Right lobe of liver (tissue), 6 donors: Measurements from ENCODE around the gene ARTN. TPM values are rescaled to one million over a fixed set of nuclear protein-coding genes. Genes with fewer than 3 reads are reported as not detected.

Source experiments
- ATAC-seq, 4 donors: fragments of 200-7000 bp; cut with Tn5 transposase; one replicate each; pipeline ENCODE4 v1.9.1; 2020; ENCODE audit warnings: mild to moderate bottlenecking in 4 of 4, moderate library complexity in 4 of 4
- DNase-seq, 3 donors: peaks; one replicate each; pipeline ENCODE4 v3.0.0-alpha.2; 2020
- H3K27ac ChIP-seq, 3 donors: fragments of 200-600 bp; one replicate each; pipeline ENCODE4 v1.8.0; 2022
- H3K27me3 ChIP-seq, 2 donors: fragments of 200-600 bp; one replicate each; pipeline ENCODE4 v1.8.0; 2022
- H3K36me3 ChIP-seq, 4 donors: fragments of 200-600 bp; sonication (generic) in 1 of 4; one replicate each; pipeline versions ENCODE4 v1.5.1 to v1.8.0; 2017 to 2022; ENCODE audit warnings: control low read depth in 1 of 4
- H3K4me1 ChIP-seq, 4 donors: fragments of 200-600 bp; sonication (generic) in 1 of 4; one replicate each; pipeline versions ENCODE4 v1.5.1 to v1.8.0; 2017 to 2022; ENCODE audit warnings: control low read depth in 1 of 4
- H3K4me3 ChIP-seq, 3 donors: fragments of 200-600 bp; one replicate each; pipeline ENCODE4 v1.8.0; 2022
- H3K9me3 ChIP-seq, 4 donors: fragments of 200-600 bp; sonication (generic) in 1 of 4; one replicate each; pipeline versions ENCODE4 v1.5.1 to v1.8.0; 2017 to 2022; ENCODE audit warnings: control low read depth in 1 of 4
- CTCF ChIP-seq, 4 donors: fragments of 200-600 bp in 3 of 4; fragments of 450-650 bp in 1 of 4; IDR thresholded peaks; one replicate each; pipeline versions ENCODE4 v1.5.1 to v1.8.0; 2016 to 2022; ENCODE audit warnings: antibody characterized with exemption in 4 of 4, mild to moderate bottlenecking in 2 of 4
- POLR2A ChIP-seq: fragments of 450-650 bp; IDR thresholded peaks from one replicate; pipeline ENCODE4 v1.6.1; 2017; ENCODE audit warnings: antibody characterized with exemption, mild to moderate bottlenecking
- WGBS: methylation state at CpG from one replicate; pipeline ENCODE4 v1.1.6; 2018; ENCODE audit warnings: low coverage, low lambda C conversion rate; ENCODE audit not compliant: insufficient coverage; ENCODE audit errors: missing lambda C conversion rate; 5-methylcytosine and 5-hydroxymethylcytosine counted together
- intact Hi-C, 2 donors: fragments of 100-400 bp; cut with DNase I; formaldehyde crosslinking; loops; one replicate each; pipeline versions ENCODE4 v1.11.2 to v1.14.1; 2022
- total RNA-seq, 6 experiments: library from RNA; depleted of rRNA in 2 of 6; stranded (reverse); fragments of >200 nt in 2 of 6; fragmentation: NEBNext Ultra II Directional in 3 of 6; extraction: Animal tissue kit (Norgen Biotek cat#: 25700) in 3 of 6; gene quantifications; one replicate each; pipeline versions ENCODE4 v1.1.0 to v1.2.4, GENCODE V29; 2016 to 2023
- donor health status: DM: no; HTN: yes; CAD: no.
- donor health status: DM: no; HTN: no; CAD: no.
- donor health status: DM: no; HTN: no; CAD: no.
- donor health status: DM: no; HTN: yes; CAD: no.
- donor health status: DM: no; HTN: yes; CAD: no.

The ARTN gene
- total RNA-seq, 6 experiments from 2014 or later: 0.31 to 0.32 (median 0.31) TPM; not detected in 3

GRCh38 chr1:43936431-43937151 lies 3.0 kb downstream of the ARTN start:
- intact Hi-C loops: loop anchor here in 1 of 2 donors (10.0 kb wide), 1 partner anchor 172 kb away; no protein-coding TSS in a partner anchor
- TF ChIP-seq CTCF (IDR thresholded peaks at IDR 0.05): peak in 2 of 4 donors; percentile 16 to 21
- TF ChIP-seq POLR2A: no peak
- no peak overlapping the region for H3K27ac ChIP-seq
- DNase-seq: peak in 1 of 3 donors; percentile 54
- ATAC-seq: peak; percentile 43 to 57 (median 50)
- WGBS: 50% methylated on average over 2 of the region's 56 CpGs
- H3K4me1 ChIP-seq: peaks cover 0 to 19% (median 3%) of the 10 kb centered on the region in 4 donors
- no peaks in the 10 kb centered on the region for H3K9me3 ChIP-seq
- no peaks in the 10 kb centered on the region for H3K36me3 ChIP-seq
- H3K27me3 ChIP-seq: no peaks in the 10 kb centered on the region
- peak overlapping the region; percentile 20 to 50 (median 25) for H3K4me3 ChIP-seq

- no peak for DNase-seq
- intact Hi-C loops: loop anchor here in 1 of 2 donors (10.0 kb wide), 1 partner anchor 173 kb away; no protein-coding TSS in a partner anchor
- no peaks in the 10 kb centered on the region for H3K27me3 ChIP-seq
- no peak for ATAC-seq
- H3K9me3 ChIP-seq: no peaks in the 10 kb centered on the region
- H3K27ac ChIP-seq: no peak overlapping the region
- 80% methylated on average over 5 of the region's 8 CpGs for WGBS
- H3K36me3 ChIP-seq: no peaks in the 10 kb centered on the region
- no peak overlapping the region for H3K4me3 ChIP-seq
- H3K4me1 ChIP-seq: peaks cover 0 to 19% (median 3%) of the 10 kb centered on the region in 4 donors
- TF ChIP-seq CTCF (IDR thresholded peaks at IDR 0.05): no peak
- TF ChIP-seq POLR2A: no peak
Observed at GRCh38 chr1:43937179-43937865, 3.7 kb downstream of the ARTN start.

- intact Hi-C loops: loop anchor here in 1 of 2 donors (10.0 kb wide), 1 partner anchor 174 kb away; no protein-coding TSS in a partner anchor
- no peak overlapping the region for H3K4me3 ChIP-seq
- no peak overlapping the region for H3K27ac ChIP-seq
- ATAC-seq: no peak
- no peaks in the 10 kb centered on the region for H3K9me3 ChIP-seq
- H3K4me1 ChIP-seq: peaks cover 0 to 18% (median under 1%) of the 10 kb centered on the region in 4 donors
- WGBS: 91% methylated on average over 5 of the region's 10 CpGs
- no peaks in the 10 kb centered on the region for H3K36me3 ChIP-seq
- no peaks in the 10 kb centered on the region for H3K27me3 ChIP-seq
- no peak for TF ChIP-seq POLR2A
- TF ChIP-seq CTCF (IDR thresholded peaks at IDR 0.05): no peak
- no peak for DNase-seq
Observed at GRCh38 chr1:43938383-43938782, 4.8 kb downstream of the ARTN start.

GRCh38 chr1:43938892-43939587 lies 5.4 kb downstream of the ARTN start:
- no peak for ATAC-seq
- 73% methylated on average over 2 of the region's 3 CpGs for WGBS
- no peaks in the 10 kb centered on the region for H3K36me3 ChIP-seq
- no peak for TF ChIP-seq POLR2A
- TF ChIP-seq CTCF (IDR thresholded peaks at IDR 0.05): no peak
- no peak overlapping the region for H3K4me3 ChIP-seq
- intact Hi-C loops: loop anchor here in 1 of 2 donors (10.0 kb wide), 1 partner anchor 174 kb away; no protein-coding TSS in a partner anchor
- no peak overlapping the region for H3K27ac ChIP-seq
- DNase-seq: no peak
- H3K4me1 ChIP-seq: peaks cover 0 to 11% (median 0%) of the 10 kb centered on the region in 4 donors
- H3K9me3 ChIP-seq: no peaks in the 10 kb centered on the region
- H3K27me3 ChIP-seq: no peaks in the 10 kb centered on the region
